GM19468 (cell line): ENCODE data around the gene PRKD3.

ENCODE experiments used
- ATAC-seq: cut with Tn5 transposase; IDR thresholded peaks from one replicate; pipeline ENCODE4 v1.9.1; 2021; ENCODE audit warnings: mild to moderate bottlenecking, moderate library complexity, moderate number of reproducible peaks; ENCODE audit not compliant: unreplicated experiment; ENCODE audit errors: extremely low read depth

PRKD3 gene

GRCh38 chr2:37343537-37344434 lies 19.2 kb upstream of the PRKD3 start:
- no peak for ATAC-seq

GRCh38 chr2:37342591-37343220 lies 18.1 kb upstream of the PRKD3 start:
- ATAC-seq = no peak

- ATAC-seq = no peak
Observed at GRCh38 chr2:37340637-37341036, 16.0 kb upstream of the PRKD3 start.

- ATAC-seq = no peak
Observed at GRCh38 chr2:37338933-37339332, 14.3 kb upstream of the PRKD3 start.

GRCh38 chr2:37337620-37338280 lies 13.1 kb upstream of the PRKD3 start:
- no peak for ATAC-seq

GRCh38 chr2:37335604-37336003 lies 11.0 kb upstream of the PRKD3 start:
- no peak for ATAC-seq

- no peak for ATAC-seq
Observed at GRCh38 chr2:37333256-37333655, 8.6 kb upstream of the PRKD3 start.

GRCh38 chr2:37332560-37332959 lies 7.9 kb upstream of the PRKD3 start:
- ATAC-seq = no peak

GRCh38 chr2:37330681-37331080 lies 6.0 kb upstream of the PRKD3 start:
- no peak for ATAC-seq

- ATAC-seq = no peak
Observed at GRCh38 chr2:37326866-37327634, 2.4 kb upstream of the PRKD3 start.

- ATAC-seq = no peak
Observed at GRCh38 chr2:37326285-37326684, 1.7 kb upstream of the PRKD3 start.

- ATAC-seq = no peak
Observed at GRCh38 chr2:37325625-37326071, 1.0 kb upstream of the PRKD3 start.

GRCh38 chr2:37324536-37324785 lies 172 bp downstream of the PRKD3 start:
- ATAC-seq = no peak

- no peak for ATAC-seq
Observed at GRCh38 chr2:37323781-37324535, 675 bp downstream of the PRKD3 start.

GRCh38 chr2:37323176-37323780 lies 1.4 kb downstream of the PRKD3 start:
- no peak for ATAC-seq

- ATAC-seq = no peak
Observed at GRCh38 chr2:37322368-37322767, 2.3 kb downstream of the PRKD3 start.

- ATAC-seq = no peak
Observed at GRCh38 chr2:37321029-37321682, 3.5 kb downstream of the PRKD3 start.

- no peak for ATAC-seq
Observed at GRCh38 chr2:37319754-37320609, 4.7 kb downstream of the PRKD3 start.
